ENCODE measurements around the gene LAMB1.
A peak's percentile ranks its signal among the peaks of the same experiment; 100 is the strongest.

Gene LAMB1

DNA sequence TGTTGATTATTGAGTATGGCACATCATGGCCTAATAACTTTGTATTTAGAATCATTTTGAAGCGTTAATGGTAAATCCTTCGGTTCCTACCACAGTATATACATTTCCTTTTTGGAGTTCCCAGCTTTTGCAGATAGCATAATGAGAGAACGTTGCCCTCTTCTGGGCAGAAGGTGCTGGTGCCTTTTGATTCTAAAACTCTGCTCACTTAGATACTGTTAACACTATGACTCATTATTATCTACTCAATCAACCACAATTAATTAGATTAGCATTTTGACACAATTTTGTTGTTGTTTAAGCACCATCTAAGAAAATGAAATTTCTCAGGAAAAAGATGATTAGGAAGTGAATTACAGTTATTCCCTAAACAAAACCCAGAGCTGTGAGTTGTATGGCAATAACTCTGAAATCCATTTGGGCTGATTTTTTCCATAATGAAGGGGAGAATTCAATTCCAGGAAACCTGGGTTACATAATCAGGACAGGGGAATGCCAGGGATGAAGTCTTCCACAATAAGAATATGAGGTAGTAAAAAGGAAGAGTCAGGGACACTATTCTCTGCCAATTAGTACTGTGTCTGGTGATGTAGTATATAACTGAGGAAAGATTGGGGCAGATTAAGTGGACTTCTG is 123.4 kb downstream of the LAMB1 start:
- peak; percentile 44 for DNase-seq (ENCODE audit: low spot score)
- in situ Hi-C loops (cut with MboI; ENCODE audit: low pct_unique_long_range_greater_than_20kb, low sequenced_read_pairs, unreplicated experiment), result no loop called here
- TF ChIP-seq, protein P1, sequence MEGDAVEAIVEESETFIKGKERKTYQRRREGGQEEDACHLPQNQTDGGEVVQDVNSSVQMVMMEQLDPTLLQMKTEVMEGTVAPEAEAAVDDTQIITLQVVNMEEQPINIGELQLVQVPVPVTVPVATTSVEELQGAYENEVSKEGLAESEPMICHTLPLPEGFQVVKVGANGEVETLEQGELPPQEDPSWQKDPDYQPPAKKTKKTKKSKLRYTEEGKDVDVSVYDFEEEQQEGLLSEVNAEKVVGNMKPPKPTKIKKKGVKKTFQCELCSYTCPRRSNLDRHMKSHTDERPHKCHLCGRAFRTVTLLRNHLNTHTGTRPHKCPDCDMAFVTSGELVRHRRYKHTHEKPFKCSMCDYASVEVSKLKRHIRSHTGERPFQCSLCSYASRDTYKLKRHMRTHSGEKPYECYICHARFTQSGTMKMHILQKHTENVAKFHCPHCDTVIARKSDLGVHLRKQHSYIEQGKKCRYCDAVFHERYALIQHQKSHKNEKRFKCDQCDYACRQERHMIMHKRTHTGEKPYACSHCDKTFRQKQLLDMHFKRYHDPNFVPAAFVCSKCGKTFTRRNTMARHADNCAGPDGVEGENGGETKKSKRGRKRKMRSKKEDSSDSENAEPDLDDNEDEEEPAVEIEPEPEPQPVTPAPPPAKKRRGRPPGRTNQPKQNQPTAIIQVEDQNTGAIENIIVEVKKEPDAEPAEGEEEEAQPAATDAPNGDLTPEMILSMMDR (IDR thresholded peaks at IDR 0.05; ENCODE audit: extremely low read depth, insufficient read depth, missing control alignments), result peak; percentile 69

DNA sequence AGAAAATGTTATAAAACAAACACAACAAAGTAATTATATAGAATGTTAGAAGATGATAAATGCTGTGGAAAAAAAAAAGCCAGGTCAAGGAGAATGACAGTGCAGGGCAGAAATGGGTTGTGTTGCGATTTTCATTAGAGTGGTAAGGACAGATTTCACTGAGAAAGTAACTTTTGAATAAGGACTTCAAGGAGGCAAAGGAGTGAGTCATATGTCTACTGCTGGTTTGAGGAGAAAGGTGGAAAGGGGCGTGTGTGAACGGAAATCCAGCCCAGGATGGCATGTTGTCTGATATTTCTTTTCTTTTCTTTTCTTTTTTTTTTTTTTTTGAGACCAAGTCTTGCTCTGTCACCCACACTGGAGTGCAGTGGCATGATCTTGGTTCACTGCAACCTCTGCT is 124.3 kb downstream of the LAMB1 start:
- no peak for DNase-seq (ENCODE audit: low spot score)

GRCh38 chr7:107877731-107878382 is 125.1 kb downstream of the LAMB1 start:
- in situ Hi-C loops (cut with MboI; ENCODE audit: low pct_unique_long_range_greater_than_20kb, low sequenced_read_pairs, unreplicated experiment), result no loop called here
- no peak for DNase-seq (ENCODE audit: low spot score)
- TF ChIP-seq, protein P1 (IDR thresholded peaks at IDR 0.05; ENCODE audit: extremely low read depth, insufficient read depth, missing control alignments), result no peak

More for the DNA sequence above, 124.3 kb downstream of the LAMB1 start:
- in situ Hi-C loops (cut with MboI; ENCODE audit: low pct_unique_long_range_greater_than_20kb, low sequenced_read_pairs, unreplicated experiment), result no loop called here
- TF ChIP-seq, protein P1 (IDR thresholded peaks at IDR 0.05; ENCODE audit: extremely low read depth, insufficient read depth, missing control alignments), result no peak

- TF ChIP-seq, protein P1 (IDR thresholded peaks at IDR 0.05; ENCODE audit: extremely low read depth, insufficient read depth, missing control alignments), result no peak
- DNase-seq (ENCODE audit: low spot score), result no peak
- in situ Hi-C loops (cut with MboI; ENCODE audit: low pct_unique_long_range_greater_than_20kb, low sequenced_read_pairs, unreplicated experiment), result no loop called here
These were observed 126.0 kb downstream of the LAMB1 start for GRCh38 chr7:107876916-107877315.

DNA sequence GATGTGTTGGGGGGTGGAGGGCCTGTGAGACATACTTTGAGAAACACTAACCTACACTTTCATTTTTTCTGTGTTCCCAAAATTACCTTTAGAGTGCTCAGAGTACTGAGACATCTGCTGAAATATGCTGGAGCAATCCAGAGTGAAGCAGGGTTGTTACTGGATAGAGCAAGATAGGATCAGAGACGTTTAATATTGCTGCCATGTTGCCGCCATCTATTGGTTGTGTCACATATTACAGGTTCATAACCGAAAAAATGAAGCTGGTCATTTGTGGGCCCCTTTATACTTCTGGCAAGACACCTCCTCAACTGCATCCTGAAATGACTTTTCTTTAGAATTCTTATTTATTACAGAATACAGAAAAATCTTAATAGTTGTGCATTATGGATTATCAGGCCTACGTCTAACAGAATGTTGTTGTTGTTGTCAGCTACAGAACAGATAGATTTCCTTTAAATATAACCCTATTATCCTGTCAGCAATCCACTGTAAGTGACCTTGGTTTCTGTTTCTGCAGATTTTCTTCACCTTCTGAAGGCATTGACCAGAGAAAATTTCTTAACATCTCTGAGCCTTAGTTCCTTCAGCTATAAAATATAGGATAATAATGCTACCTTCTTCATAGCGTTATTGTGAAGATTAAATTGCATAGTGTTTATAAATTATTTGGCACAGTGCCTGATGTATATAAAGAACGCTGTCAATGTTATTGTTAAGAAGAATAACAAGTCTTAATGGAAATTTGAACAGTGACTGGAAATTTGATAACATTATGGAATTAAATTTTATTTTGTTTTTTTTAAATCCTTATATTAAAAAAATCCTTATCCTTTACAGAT is 128.1 kb downstream of the LAMB1 start:
- TF ChIP-seq, protein P1 (IDR thresholded peaks at IDR 0.05; ENCODE audit: extremely low read depth, insufficient read depth, missing control alignments), result peak; percentile 76
- peak; percentile 44 for DNase-seq (ENCODE audit: low spot score)
- in situ Hi-C loops (cut with MboI; ENCODE audit: low pct_unique_long_range_greater_than_20kb, low sequenced_read_pairs, unreplicated experiment), result no loop called here

DNA sequence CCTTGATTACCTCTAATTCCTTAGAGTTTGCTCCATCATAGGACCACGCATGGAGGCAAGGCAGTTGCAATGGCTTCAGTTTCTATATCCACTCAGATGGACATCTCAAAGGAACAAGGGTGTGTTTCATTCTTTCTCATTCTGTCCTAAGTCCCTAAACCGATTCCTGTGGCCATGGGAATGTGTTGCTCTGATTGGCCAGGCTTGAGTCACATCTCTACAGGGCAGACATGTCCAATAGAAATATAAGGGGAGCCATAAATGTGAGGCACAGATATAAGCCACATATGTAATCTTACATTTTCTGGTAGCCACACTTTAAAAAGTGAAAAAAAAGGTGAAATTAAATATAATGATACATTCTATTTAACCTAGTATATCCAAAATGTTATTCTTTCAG is 128.8 kb downstream of the LAMB1 start:
- no peak for DNase-seq (ENCODE audit: low spot score)
- in situ Hi-C loops (cut with MboI; ENCODE audit: low pct_unique_long_range_greater_than_20kb, low sequenced_read_pairs, unreplicated experiment), result no loop called here

More for the DNA sequence above, 128.8 kb downstream of the LAMB1 start:
- TF ChIP-seq, protein P1 (IDR thresholded peaks at IDR 0.05; ENCODE audit: extremely low read depth, insufficient read depth, missing control alignments), result no peak

All from GM13977 (cell line).